ENCODE results near the gene VWCE. TPM values are rescaled to one million over a fixed set of nuclear protein-coding genes. Genes with fewer than 3 reads are reported as not detected.
"Not testable (repeated sequence)": the region's sequence is repeated elsewhere in the genome, so short reads cannot be mapped to it uniquely, and the experiment has no call there.

The VWCE gene
- polyA plus RNA-seq, 1 donor = 4.9 TPM

GRCh38 chr11:61280883-61281580 is 14.1 kb downstream of the VWCE start:
- DNase-seq = no peak

DNA sequence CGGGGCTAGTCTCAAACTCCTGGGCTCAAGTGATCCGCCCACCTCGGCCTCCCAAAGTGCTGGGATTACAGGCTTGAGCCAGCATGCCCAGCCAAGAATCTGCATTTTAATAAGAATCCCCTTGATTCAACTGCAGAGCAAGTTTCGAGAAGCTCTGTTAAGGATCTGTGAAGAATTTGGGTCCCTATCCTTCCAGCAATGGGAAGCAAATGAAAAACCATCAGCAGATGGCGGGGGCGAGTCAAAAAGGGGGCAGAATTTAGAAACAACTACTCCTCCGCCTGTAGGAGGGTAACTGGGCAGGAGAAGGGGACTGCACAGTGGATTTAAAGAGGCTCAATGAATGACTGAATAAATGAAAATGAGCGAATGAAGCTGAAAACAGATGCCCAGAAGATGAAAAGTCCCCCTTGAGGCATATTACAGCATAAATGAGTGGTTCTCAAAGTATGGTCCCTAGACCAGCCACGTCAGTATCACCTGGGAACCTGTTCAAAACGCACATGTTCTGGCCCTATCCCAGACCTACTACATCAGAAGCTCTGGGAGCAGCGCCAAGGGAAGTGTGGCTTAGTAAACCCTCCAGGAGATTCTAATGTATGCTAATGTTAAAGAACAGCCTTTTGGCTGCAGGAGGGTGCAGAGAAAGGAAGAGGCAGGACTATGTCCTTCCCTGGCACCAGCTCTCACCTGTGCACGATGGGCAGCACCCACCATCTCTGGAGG is 15.0 kb downstream of the VWCE start:
- DNase-seq = no peak

DNA sequence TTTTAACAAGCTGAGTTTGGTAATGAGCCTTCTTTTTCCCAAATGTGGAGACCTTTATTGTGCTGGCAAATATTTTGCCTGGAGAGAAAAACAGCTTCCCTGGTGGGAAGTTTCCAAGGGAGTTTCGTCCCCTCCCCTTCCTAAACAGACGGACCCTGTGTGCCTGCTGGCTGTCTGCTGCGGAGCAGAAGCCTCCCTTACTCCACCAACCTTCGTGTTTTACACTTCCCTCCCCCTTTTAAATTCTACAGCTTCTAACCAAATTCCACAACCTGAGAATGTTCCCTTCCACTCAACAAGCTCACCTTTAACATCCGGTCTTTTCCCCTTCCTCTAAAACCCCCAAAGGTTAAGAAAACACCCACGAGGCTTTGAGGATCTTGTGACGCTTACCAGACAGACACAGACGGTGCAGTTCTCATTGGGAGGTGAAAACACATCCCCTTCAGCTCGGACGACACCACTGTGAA is 17.1 kb downstream of the VWCE start:
- DNase-seq = no peak

- DNase-seq = no peak
Observed at GRCh38 chr11:61277186-61278000, 17.7 kb downstream of the VWCE start.

- no peak for DNase-seq
Observed at GRCh38 chr11:61275191-61275590, 19.9 kb downstream of the VWCE start.

DNA sequence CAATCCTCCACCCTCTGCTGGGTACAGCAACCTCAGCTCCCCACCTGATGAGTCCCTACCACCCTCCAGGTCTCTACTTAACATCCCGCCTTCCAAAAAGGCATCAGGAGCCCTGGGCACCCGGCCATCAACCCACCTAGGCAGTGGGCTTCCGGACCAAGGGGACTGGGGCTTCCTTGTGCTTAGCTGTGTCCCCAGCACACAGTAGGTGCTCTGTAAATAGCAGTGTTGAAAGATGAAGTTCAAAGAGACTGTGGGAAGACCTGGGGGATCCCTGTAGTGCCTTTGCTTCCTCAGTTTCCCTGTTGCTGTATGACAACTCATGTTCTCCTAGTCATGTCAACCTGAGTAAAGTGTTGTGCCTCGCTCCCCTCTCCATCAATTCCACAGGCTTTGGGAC is 21.0 kb downstream of the VWCE start:
- DNase-seq = no peak

GRCh38 chr11:61273178-61274078 is 21.7 kb downstream of the VWCE start:
- no peak for DNase-seq

GRCh38 chr11:61272731-61273130 is 22.4 kb downstream of the VWCE start:
- DNase-seq = no peak

DNA sequence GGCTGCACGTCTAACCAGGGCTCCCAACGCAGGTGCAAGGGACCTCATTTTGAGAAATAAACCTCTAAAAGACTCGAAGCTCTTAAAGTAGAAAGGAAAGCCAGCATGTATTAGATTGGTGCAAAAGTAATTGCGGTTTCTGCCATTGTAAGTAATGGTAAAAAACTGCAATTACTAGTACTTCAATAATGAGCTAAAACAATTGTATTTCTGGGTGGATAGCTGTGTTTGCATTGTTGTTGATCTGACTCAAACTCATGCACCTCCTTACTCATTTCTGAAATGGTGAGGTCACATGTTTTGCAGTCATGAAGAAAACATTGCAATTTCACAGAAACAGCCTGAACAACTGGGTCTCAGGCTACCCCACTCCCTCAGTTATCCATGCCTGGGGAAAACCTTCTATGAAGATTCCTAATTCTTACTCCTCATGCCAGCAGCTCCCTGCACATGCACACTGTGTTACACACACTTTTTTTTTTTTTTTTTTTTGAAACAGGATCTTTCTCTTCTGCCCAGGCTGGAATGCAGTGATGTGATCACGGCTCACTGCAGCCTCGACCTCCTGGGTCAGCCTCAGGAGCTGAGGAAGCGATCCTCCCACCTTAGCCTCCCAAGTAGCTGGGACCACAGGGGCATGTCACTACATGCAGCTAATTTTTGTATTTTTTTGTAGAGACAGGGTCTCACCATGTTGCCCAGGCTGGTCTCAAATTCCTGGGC is 24.6 kb downstream of the VWCE start:
- DNase-seq = no peak

- DNase-seq = no peak
Observed at GRCh38 chr11:61268588-61269250, 26.4 kb downstream of the VWCE start.

DNA sequence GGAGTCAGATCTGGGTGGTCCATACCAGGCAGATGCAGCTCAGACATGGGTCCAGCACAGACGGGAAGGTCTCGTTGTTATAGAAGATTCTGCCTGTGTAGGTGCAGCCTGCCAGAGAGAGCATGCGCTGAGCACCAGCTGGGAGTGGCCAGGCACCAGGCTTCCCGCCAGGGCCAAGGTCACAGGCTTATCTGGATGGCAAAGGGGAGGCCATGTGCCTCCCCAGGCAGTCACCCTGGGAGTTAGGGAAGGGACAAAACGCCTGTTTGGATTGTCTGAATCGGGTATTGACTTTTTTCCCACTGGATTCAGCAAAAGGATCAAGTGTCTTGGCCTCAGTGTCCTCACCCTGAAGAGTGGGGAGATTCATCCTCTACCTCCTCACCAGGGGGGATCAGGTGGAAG is 27.7 kb downstream of the VWCE start:
- no peak for DNase-seq

GRCh38 chr11:61266602-61267001 is 28.5 kb downstream of the VWCE start:
- DNase-seq = no peak

DNA sequence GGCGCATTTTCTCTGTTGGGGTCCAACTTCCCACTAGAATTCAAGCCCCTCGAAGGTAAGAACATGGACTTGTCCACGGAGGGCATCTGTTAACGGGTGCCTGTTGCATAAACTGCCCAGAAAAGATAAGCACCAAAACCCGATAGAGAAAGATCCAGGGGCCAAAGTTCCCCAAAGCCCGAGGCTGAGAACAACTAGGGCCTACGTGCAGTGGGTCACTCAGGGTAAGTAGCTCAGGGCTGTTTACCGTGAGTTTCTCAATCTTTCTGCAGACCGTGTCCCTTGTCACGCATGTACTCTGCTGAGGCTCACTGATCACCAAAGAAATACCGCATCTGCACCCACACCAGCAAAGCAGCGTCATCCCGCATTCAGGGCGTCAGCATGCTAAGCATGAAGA is 29.8 kb downstream of the VWCE start:
- DNase-seq = no peak

- DNase-seq = no peak
Observed at GRCh38 chr11:61264795-61265194, 30.3 kb downstream of the VWCE start.

GRCh38 chr11:61264371-61264770 is 30.7 kb downstream of the VWCE start:
- no peak for DNase-seq

- DNase-seq = no peak
Observed at GRCh38 chr11:61259363-61259762, 35.8 kb downstream of the VWCE start.

GRCh38 chr11:61258546-61258945 is 36.6 kb downstream of the VWCE start:
- DNase-seq = no peak

DNA sequence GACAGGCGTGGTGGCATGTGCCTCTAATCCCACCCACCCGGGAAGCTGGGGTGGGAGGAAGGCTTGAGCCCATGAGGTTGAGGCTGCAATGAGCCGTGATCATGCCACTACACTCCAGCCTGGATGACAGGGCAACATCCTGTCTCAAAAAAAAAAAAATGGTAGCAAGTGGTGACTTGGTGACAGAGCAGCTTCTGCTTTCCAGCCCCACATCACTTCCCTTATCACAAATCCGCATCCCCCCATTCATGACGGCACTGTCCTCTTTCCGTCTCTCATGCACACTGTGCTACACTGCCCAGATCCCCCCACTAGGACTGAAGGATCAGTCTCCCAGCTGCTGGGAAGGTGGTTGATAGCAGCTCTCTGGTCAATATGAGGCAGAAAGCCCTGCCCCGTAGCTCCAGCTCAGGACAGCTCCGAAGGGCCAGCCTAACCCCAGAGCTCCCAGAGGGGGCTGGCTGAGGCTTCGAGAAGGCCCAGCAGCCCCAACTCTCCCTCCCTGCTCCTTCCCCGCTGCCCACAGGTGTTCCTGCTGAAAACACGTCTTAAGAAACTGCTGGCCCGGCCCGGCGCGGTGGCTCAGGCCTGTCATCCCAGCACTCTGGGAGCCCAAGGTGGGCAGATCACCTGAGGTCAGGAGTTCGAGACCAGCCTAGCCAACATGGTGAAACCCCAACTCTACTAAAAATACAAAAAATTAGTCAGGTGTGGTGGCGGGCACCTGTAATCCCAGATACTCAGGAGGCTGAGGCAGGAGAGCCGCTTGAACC is 38.2 kb downstream of the VWCE start:
- no peak for DNase-seq

GRCh38 chr11:61254403-61255025 is 40.6 kb downstream of the VWCE start:
- DNase-seq = no peak

- DNase-seq = not testable (repeated sequence)
Observed at GRCh38 chr11:61252332-61252731, 42.8 kb downstream of the VWCE start.
